GM21390 (cell line): ENCODE measurements around the gene JCAD.

Experiments used
- ATAC-seq: cut with Tn5 transposase; IDR thresholded peaks from one replicate; pipeline ENCODE4 v1.9.1; 2021; ENCODE audit not compliant: unreplicated experiment

The JCAD gene

GRCh38 chr10:30045961-30046360 lies 13.4 kb downstream of the JCAD start:
- ATAC-seq, result no peak

GRCh38 chr10:30043476-30044270 lies 15.7 kb downstream of the JCAD start:
- no peak for ATAC-seq

GRCh38 chr10:30042820-30043219 lies 16.6 kb downstream of the JCAD start:
- no peak for ATAC-seq

GRCh38 chr10:30041196-30042105 lies 17.9 kb downstream of the JCAD start:
- ATAC-seq, result no peak

- ATAC-seq, result no peak
These were observed 18.8 kb downstream of the JCAD start for GRCh38 chr10:30040597-30040996.

- no peak for ATAC-seq
These were observed 19.4 kb downstream of the JCAD start for GRCh38 chr10:30039988-30040387.

GRCh38 chr10:30039567-30039966 lies 19.8 kb downstream of the JCAD start:
- ATAC-seq, result no peak

- ATAC-seq, result no peak
These were observed 20.4 kb downstream of the JCAD start for GRCh38 chr10:30038781-30039536.

- ATAC-seq, result no peak
These were observed 21.6 kb downstream of the JCAD start for GRCh38 chr10:30037620-30038336.

GRCh38 chr10:30036811-30037210 lies 22.6 kb downstream of the JCAD start:
- ATAC-seq, result no peak

GRCh38 chr10:30036341-30036740 lies 23.0 kb downstream of the JCAD start:
- ATAC-seq, result no peak

GRCh38 chr10:30034433-30035137 lies 24.8 kb downstream of the JCAD start:
- no peak for ATAC-seq

GRCh38 chr10:30032125-30032524 lies 27.3 kb downstream of the JCAD start:
- ATAC-seq, result no peak

GRCh38 chr10:30029872-30030256 lies 29.5 kb downstream of the JCAD start:
- no peak for ATAC-seq

- ATAC-seq, result no peak
These were observed 30.1 kb downstream of the JCAD start for GRCh38 chr10:30029164-30029871.

- ATAC-seq, result no peak
These were observed 30.7 kb downstream of the JCAD start for GRCh38 chr10:30028738-30029030.

- ATAC-seq, result no peak
These were observed 31.2 kb downstream of the JCAD start for GRCh38 chr10:30028006-30028737.

- ATAC-seq, result peak; percentile 98
These were observed 32.1 kb downstream of the JCAD start for GRCh38 chr10:30027057-30028005.
